ENCODE results near the gene GAPVD1. TPM values are rescaled to one million over a fixed set of nuclear protein-coding genes. Genes with fewer than 3 reads are reported as not detected.

The GAPVD1 gene
- total RNA-seq, 4 donors from 2014 or later: 43.6 to 80.9 (median 65.6) TPM

GRCh38 chr9:125317704-125318103 lies 56.1 kb downstream of the GAPVD1 start:
- DNase-seq: no peak
- Histone ChIP-seq H3K9me3 (peaks cover 0 to 7% (median 3%) of the 10 kb centered on the region in 4 donors), H3K4me1 (no peaks in the 10 kb centered on the region), H3K36me3 (peaks cover 0 to 84% (median 0%) of the 10 kb centered on the region in 3 donors), H3K4me3 (no peak overlapping the region), H3K27ac (no peak overlapping the region), H3K27me3 (no peaks in the 10 kb centered on the region)
- TF ChIP-seq POLR2A (IDR thresholded peaks at IDR 0.05): no peak
- TF ChIP-seq CTCF (IDR thresholded peaks at IDR 0.05): no peak

- H3K4me3 ChIP-seq: no peak overlapping the region
- no peak overlapping the region for H3K27ac ChIP-seq
- H3K9me3 ChIP-seq: peaks cover 0 to 7% (median 3%) of the 10 kb centered on the region in 4 donors
- H3K36me3 ChIP-seq: peaks cover 0 to 75% (median 0%) of the 10 kb centered on the region in 3 donors
- no peak for TF ChIP-seq POLR2A (IDR thresholded peaks at IDR 0.05)
- no peak for TF ChIP-seq CTCF (IDR thresholded peaks at IDR 0.05)
- no peak for DNase-seq
- H3K27me3 ChIP-seq: no peaks in the 10 kb centered on the region
- no peaks in the 10 kb centered on the region for H3K4me1 ChIP-seq
Observed at GRCh38 chr9:125321496-125321895, 59.9 kb downstream of the GAPVD1 start.

GRCh38 chr9:125323615-125324014 lies 62.0 kb downstream of the GAPVD1 start:
- Histone ChIP-seq H3K4me1 (no peaks in the 10 kb centered on the region), H3K4me3 (no peak overlapping the region), H3K36me3 (peaks cover 0 to 61% (median 0%) of the 10 kb centered on the region in 3 donors), H3K27me3 (no peaks in the 10 kb centered on the region), H3K27ac (no peak overlapping the region), H3K9me3 (no peaks in the 10 kb centered on the region)
- TF ChIP-seq POLR2A (IDR thresholded peaks at IDR 0.05) (no peak), CTCF (IDR thresholded peaks at IDR 0.05) (no peak)
- no peak for DNase-seq

GRCh38 chr9:125325826-125326225 lies 64.2 kb downstream of the GAPVD1 start:
- no peak overlapping the region for H3K4me3 ChIP-seq
- H3K9me3 ChIP-seq: no peaks in the 10 kb centered on the region
- H3K27ac ChIP-seq: no peak overlapping the region
- DNase-seq: no peak
- H3K4me1 ChIP-seq: no peaks in the 10 kb centered on the region
- H3K36me3 ChIP-seq: peaks cover 0 to 61% (median 0%) of the 10 kb centered on the region in 3 donors
- no peaks in the 10 kb centered on the region for H3K27me3 ChIP-seq
- TF ChIP-seq CTCF (IDR thresholded peaks at IDR 0.05) (no peak), POLR2A (IDR thresholded peaks at IDR 0.05) (no peak)

- H3K27me3 ChIP-seq: no peaks in the 10 kb centered on the region
- H3K36me3 ChIP-seq: peaks cover 0 to 73% (median 0%) of the 10 kb centered on the region in 3 donors
- no peak for TF ChIP-seq CTCF (IDR thresholded peaks at IDR 0.05)
- TF ChIP-seq POLR2A (IDR thresholded peaks at IDR 0.05): no peak
- H3K9me3 ChIP-seq: no peaks in the 10 kb centered on the region
- no peak for DNase-seq
- no peaks in the 10 kb centered on the region for H3K4me1 ChIP-seq
- no peak overlapping the region for H3K27ac ChIP-seq
- H3K4me3 ChIP-seq: no peak overlapping the region
Observed at GRCh38 chr9:125329978-125330377, 68.4 kb downstream of the GAPVD1 start.

- TF ChIP-seq POLR2A (IDR thresholded peaks at IDR 0.05) (no peak), CTCF (IDR thresholded peaks at IDR 0.05) (no peak)
- no peaks in the 10 kb centered on the region for H3K9me3 ChIP-seq
- H3K36me3 ChIP-seq: peaks cover 0 to 74% (median 0%) of the 10 kb centered on the region in 3 donors
- no peaks in the 10 kb centered on the region for H3K4me1 ChIP-seq
- no peak overlapping the region for H3K27ac ChIP-seq
- DNase-seq: no peak
- H3K4me3 ChIP-seq: no peak overlapping the region
- no peaks in the 10 kb centered on the region for H3K27me3 ChIP-seq
Observed at GRCh38 chr9:125330587-125330986, 69.0 kb downstream of the GAPVD1 start.
